Lower lobe of right lung (tissue), 2 donors: ENCODE results near the gene UPF3A. TPM values are rescaled to one million over a fixed set of nuclear protein-coding genes. Genes with fewer than 3 reads are reported as not detected.
"Not testable (repeated sequence)": the region's sequence is repeated elsewhere in the genome, so short reads cannot be mapped to it uniquely, and the experiment has no call there.

ENCODE experiments used
- ATAC-seq, 2 donors: fragments of 200-7000 bp; cut with Tn5 transposase; one replicate each; pipeline ENCODE4 v1.9.1; 2020 to 2022; ENCODE audit warnings: mild to moderate bottlenecking in 2 of 2, moderate library complexity in 2 of 2
- DNase-seq: peaks from one replicate; pipeline ENCODE4 v3.0.0-alpha.2; 2020
- H3K27ac ChIP-seq: fragments of 200-600 bp; one replicate; pipeline ENCODE4 v1.8.0; 2022
- H3K27me3 ChIP-seq: fragments of 200-600 bp; one replicate; pipeline ENCODE4 v1.8.0; 2022; ENCODE audit warnings: low read depth
- H3K36me3 ChIP-seq: fragments of 200-600 bp; one replicate; pipeline ENCODE4 v1.8.0; 2022; ENCODE audit warnings: mild to moderate bottlenecking
- H3K4me1 ChIP-seq: fragments of 200-600 bp; one replicate; pipeline ENCODE4 v1.8.0; 2022
- H3K4me3 ChIP-seq: fragments of 200-600 bp; one replicate; pipeline ENCODE4 v1.8.0; 2022; ENCODE audit warnings: mild to moderate bottlenecking
- H3K9me3 ChIP-seq: fragments of 200-600 bp; one replicate; pipeline ENCODE4 v1.8.0; 2022
- intact Hi-C: fragments of 100-400 bp; cut with DNase I; formaldehyde crosslinking; loops from one replicate; pipeline ENCODE4 v1.11.0; 2022
- total RNA-seq: library from RNA; stranded (reverse); fragmentation: NEBNext Ultra II Directional; extraction: Animal tissue kit (Norgen Biotek cat#: 25700); gene quantifications from one replicate; pipeline ENCODE4 v1.2.1, GENCODE V29; 2021
- TF ChIP-seq, protein P1 (sequence below): fragments of 200-600 bp; IDR thresholded peaks from one replicate; pipeline ENCODE4 v1.8.0; 2022; ENCODE audit warnings: antibody characterized with exemption, mild to moderate bottlenecking
- donor health status: DM: no; HTN: yes; CAD: no; lungs with severe emphysema.

UPF3A gene
- total RNA-seq, 1 donor from 2014 or later = 38.9 TPM

DNA sequence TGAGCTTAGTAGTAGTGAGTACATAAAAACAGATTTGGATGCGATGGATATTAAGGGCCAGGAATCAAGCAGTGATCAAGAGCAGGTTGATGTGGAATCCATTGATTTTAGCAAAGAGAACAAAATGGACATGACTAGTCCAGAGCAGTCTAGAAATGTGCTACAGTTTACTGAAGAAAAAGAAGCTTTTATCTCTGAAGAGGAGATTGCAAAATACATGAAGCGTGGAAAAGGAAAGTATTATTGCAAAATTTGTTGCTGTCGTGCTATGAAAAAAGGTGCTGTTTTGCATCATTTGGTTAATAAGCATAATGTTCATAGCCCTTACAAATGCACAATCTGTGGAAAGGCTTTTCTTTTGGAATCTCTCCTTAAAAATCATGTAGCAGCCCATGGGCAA lies 44.3 kb downstream of the UPF3A start:
- no peak overlapping the region for H3K27ac ChIP-seq
- peaks cover 71% of the 10 kb centered on the region for H3K36me3 ChIP-seq
- TF ChIP-seq, protein P1, sequence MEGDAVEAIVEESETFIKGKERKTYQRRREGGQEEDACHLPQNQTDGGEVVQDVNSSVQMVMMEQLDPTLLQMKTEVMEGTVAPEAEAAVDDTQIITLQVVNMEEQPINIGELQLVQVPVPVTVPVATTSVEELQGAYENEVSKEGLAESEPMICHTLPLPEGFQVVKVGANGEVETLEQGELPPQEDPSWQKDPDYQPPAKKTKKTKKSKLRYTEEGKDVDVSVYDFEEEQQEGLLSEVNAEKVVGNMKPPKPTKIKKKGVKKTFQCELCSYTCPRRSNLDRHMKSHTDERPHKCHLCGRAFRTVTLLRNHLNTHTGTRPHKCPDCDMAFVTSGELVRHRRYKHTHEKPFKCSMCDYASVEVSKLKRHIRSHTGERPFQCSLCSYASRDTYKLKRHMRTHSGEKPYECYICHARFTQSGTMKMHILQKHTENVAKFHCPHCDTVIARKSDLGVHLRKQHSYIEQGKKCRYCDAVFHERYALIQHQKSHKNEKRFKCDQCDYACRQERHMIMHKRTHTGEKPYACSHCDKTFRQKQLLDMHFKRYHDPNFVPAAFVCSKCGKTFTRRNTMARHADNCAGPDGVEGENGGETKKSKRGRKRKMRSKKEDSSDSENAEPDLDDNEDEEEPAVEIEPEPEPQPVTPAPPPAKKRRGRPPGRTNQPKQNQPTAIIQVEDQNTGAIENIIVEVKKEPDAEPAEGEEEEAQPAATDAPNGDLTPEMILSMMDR = no peak
- no peak for ATAC-seq
- no peaks in the 10 kb centered on the region for H3K9me3 ChIP-seq
- no peaks in the 10 kb centered on the region for H3K27me3 ChIP-seq
- intact Hi-C loops = no loop called here
- DNase-seq = no peak
- H3K4me1 ChIP-seq = peaks cover 16% of the 10 kb centered on the region
- no peak overlapping the region for H3K4me3 ChIP-seq

DNA sequence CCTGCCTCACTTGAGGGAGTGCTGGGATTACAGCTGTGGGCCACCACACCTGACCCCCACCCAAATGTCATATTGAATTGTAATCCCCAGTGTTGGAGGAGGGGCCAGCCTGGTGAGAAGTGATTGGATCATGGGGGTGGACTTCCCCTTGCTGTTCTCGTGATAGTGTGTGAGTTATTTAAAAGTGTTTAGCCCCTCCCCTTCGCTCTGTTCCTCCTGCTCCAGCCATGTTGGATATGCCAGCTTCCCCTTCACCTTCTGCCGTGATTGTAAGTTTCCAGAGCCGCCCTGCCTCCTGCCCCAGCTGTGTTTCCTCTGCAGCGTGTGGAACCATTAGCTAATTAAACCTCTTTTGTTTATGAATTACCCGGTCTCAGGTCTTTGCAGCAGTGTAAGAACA lies 46.6 kb downstream of the UPF3A start:
- ATAC-seq = no peak
- TF ChIP-seq, protein P1 = no peak
- intact Hi-C loops = no loop called here
- no peak overlapping the region for H3K4me3 ChIP-seq
- no peaks in the 10 kb centered on the region for H3K9me3 ChIP-seq
- no peak for DNase-seq
- no peaks in the 10 kb centered on the region for H3K27me3 ChIP-seq
- H3K36me3 ChIP-seq = peaks cover 50% of the 10 kb centered on the region
- peaks cover 16% of the 10 kb centered on the region for H3K4me1 ChIP-seq
- no peak overlapping the region for H3K27ac ChIP-seq

DNA sequence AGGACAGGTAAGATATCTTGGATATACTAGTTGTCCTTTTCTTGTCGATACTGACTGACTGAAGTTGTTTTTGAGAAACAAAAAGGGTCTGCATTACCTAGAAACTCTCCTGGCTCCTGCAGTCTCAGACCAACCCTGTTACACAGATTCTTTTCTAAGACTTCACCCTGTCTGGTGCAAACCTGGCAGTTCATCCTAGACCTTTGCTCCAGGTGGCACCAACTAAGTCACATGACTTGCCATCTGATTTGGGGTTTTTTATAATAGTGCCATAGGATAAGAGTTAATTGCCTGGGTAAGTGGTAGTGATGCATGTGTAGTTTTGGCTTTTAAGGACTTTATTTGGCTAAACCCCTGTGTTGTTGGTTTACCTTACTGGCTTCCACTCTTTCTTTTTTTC lies 47.2 kb downstream of the UPF3A start:
- no peak overlapping the region for H3K4me3 ChIP-seq
- ATAC-seq (no peak), DNase-seq (no peak)
- peaks cover 16% of the 10 kb centered on the region for H3K4me1 ChIP-seq
- no peak overlapping the region for H3K27ac ChIP-seq
- peaks cover 45% of the 10 kb centered on the region for H3K36me3 ChIP-seq
- intact Hi-C loops = no loop called here
- TF ChIP-seq, protein P1 = no peak
- H3K9me3 ChIP-seq = no peaks in the 10 kb centered on the region
- H3K27me3 ChIP-seq = no peaks in the 10 kb centered on the region

DNA sequence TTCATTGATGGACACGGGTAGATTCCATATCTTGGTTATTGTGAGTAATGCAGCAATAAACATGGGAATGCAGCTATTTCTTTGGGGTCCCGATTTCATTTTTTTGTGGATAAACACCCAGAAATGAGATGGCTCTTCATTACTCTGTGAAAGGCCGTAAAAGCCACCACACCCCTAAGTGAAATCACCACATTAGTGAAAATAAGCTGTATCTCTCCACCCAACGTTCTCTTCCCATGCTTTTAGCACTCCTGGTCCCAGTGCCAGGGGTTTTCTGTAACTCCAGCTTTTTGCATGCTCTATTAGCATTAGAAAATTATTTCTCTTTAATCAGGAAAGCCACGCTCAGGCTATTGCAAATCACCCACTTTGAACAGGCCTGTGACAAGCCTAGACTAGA lies 48.7 kb downstream of the UPF3A start:
- Histone ChIP-seq H3K27ac (no peak overlapping the region), H3K36me3 (peaks cover 30% of the 10 kb centered on the region), H3K4me3 (no peak overlapping the region), H3K4me1 (peaks cover 16% of the 10 kb centered on the region), H3K27me3 (no peaks in the 10 kb centered on the region), H3K9me3 (no peaks in the 10 kb centered on the region)
- ATAC-seq = no peak
- TF ChIP-seq, protein P1 = no peak
- no peak for DNase-seq
- intact Hi-C loops = no loop called here

DNA sequence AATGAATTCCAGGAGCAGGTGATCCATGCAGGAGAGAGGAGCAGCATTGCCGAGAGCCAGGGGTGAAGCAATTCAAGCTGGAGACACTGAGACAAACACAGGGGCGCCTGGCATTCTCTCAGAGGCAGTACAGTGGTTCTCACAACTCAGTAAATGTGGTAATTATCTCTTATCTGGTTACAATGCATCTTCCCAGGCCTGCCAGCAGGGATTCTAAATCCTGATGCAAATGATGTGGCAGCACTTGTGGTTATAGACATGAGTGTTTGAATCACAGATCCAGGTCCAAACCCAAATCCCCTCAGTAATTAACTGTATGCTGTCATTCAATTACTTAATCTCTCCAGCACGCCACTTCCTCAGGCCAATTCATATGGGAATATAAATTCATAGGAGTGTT lies 52.5 kb downstream of the UPF3A start:
- ATAC-seq, H3K36me3 ChIP-seq, intact Hi-C loops: not testable (repeated sequence)

DNA sequence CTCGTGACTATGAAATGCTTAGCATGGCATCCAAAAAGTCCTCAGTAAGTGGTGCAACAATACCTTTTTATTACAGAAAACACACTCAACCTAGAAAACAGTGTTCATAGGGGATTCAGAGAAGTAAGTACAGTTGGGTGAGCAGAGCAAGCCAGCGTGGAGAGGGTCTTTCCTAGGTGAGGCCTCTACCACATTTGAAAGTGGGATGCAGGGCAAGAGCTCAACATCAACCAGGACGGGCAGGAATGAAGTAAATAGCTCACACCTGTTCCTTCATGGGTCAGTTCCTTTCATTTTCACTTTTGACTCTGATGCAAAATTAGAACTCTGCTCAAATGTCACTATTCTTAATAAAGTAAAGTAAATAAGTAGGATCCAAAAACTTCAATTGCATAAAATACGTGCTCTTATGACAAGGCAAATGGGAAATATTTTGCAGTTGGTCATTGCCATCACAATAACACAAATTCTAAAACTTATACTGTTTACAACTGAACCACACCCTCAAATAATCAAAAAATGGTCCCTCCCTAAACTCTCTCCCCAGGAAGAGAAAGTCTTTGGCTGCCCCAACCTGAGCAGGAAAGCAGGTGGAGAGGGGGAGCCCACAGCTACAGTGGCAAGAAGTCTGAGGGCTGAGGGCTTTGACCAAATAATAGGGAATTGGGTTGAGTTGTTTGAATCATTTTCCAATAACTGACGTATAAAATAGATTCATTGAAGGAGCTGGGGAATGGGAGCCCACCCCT lies 53.1 kb downstream of the UPF3A start:
- intact Hi-C loops = no loop called here
- no peaks in the 10 kb centered on the region for H3K9me3 ChIP-seq
- DNase-seq = no peak
- H3K27ac ChIP-seq = no peak overlapping the region
- no peak overlapping the region for H3K4me3 ChIP-seq
- ATAC-seq = no peak
- peaks cover under 1% of the 10 kb centered on the region for H3K4me1 ChIP-seq
- TF ChIP-seq, protein P1 = no peak
- H3K27me3 ChIP-seq = no peaks in the 10 kb centered on the region
- H3K36me3 ChIP-seq = no peaks in the 10 kb centered on the region

More for the DNA sequence above, 52.5 kb downstream of the UPF3A start:
- not testable (repeated sequence) for H3K9me3 ChIP-seq, H3K4me3 ChIP-seq, H3K4me1 ChIP-seq, H3K27ac ChIP-seq, DNase-seq, H3K27me3 ChIP-seq

DNA sequence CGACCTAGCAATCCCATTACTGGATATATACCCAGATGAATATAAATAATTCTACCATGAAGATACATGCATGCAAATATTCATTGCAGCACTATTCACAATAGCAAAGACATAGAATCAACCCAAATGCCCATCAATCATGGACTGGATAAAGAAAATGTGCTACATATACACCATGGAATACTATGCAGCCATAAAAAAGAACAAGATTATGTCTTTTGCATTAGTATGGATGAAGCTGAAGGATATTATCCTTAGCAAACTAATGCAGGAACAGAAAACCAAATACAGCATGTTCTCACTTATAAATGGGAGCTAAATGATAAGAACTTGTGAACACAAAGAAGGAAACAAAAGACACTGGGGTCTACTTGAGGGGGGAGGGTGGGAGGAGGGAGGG lies 55.1 kb downstream of the UPF3A start:
- H3K4me1 ChIP-seq, H3K9me3 ChIP-seq, intact Hi-C loops, DNase-seq, H3K27me3 ChIP-seq, ATAC-seq, H3K36me3 ChIP-seq, H3K27ac ChIP-seq, H3K4me3 ChIP-seq: not testable (repeated sequence)
